Left lobe of liver (tissue), 2 donors: Measurements from ENCODE around the gene FAM53B. TPM values are rescaled to one million over a fixed set of nuclear protein-coding genes. Genes with fewer than 3 reads are reported as not detected.

Source experiments
- ATAC-seq: fragments of 200-7000 bp; cut with Tn5 transposase; one replicate; pipeline ENCODE4 v1.9.1; 2020; ENCODE audit warnings: mild to moderate bottlenecking, moderate library complexity
- DNase-seq: peaks from one replicate; pipeline ENCODE4 v3.0.0-alpha.2; 2020; ENCODE audit warnings: low spot score
- total RNA-seq: library from RNA; stranded (reverse); gene quantifications from one replicate; pipeline ENCODE4 v1.2.1, GENCODE V29; 2021
- donor health status: DM: no; HTN: no; CAD: no; lungs with moderate emphysema.
- donor health status: DM: no; HTN: yes; CAD: no.

FAM53B gene
- total RNA-seq, 1 donor from 2014 or later, result 5.7 TPM

DNA sequence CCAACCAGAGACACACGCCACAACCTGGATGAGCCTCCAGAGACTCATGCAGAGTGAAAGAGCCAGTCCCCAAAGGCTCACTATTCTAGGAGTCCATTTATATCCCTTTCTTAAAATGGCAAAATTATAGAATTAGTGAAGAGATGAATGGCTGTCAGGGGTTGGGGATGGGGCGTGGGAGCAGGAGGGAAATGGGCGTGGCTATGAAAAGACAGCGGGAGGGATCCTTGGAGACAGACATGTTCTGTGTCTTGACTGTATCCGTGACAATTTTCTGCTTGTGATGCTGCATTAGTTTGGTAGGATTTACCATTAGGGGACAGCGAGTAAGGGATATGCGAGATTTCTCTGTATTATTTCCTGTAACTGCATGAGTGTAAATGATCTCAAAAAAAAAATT, 33.0 kb downstream of the FAM53B start:
- ATAC-seq (no peak), DNase-seq (no peak)

DNA sequence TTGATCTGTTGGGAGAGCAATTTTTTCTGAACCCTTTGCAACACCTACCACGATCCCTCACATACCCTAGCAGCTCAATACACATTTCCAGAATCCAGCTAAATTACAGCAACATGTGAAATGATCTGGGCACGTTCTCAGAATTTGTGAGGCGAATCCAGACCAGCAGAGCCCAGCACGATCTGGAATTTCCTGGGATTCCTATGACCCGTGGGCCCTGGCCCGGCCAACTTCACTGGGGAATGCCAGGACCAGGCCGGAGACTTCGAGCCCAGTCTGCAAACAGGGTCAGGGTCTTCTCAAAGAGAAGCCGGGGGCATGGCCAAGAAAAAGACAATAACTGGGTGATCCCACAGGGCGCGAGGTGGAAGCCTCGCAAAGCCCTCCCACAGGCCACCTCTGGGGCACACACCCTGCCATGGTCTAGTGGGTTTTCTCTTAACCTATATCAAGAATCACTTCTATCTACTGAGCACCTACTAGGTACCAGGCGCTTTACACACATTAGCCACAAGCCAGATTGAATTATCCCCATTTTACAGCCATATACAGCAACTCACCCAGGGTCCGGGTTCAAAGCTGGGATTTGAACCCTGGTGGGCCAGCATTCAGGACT, 33.8 kb downstream of the FAM53B start:
- DNase-seq, result no peak
- no peak for ATAC-seq

DNA sequence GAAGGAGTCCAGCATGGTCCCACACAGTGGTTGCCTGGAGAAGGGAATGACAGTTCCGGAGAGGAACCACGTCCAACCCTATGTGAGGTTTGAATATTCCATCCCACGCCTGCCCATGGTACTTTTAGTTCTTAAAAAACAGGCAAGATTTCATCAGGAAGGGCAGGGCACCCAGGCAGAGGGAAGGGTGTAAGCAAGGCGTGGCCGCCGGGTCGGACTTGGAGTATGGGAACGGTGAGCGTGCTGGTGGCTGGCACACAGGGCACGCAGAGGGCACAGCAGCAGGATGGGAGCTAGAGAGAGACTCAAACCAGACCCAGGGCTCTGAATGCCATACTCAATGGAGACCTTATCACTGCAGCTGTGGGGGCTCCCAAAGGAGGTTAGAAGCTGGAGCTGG, 34.3 kb downstream of the FAM53B start:
- DNase-seq, result no peak
- no peak for ATAC-seq

DNA sequence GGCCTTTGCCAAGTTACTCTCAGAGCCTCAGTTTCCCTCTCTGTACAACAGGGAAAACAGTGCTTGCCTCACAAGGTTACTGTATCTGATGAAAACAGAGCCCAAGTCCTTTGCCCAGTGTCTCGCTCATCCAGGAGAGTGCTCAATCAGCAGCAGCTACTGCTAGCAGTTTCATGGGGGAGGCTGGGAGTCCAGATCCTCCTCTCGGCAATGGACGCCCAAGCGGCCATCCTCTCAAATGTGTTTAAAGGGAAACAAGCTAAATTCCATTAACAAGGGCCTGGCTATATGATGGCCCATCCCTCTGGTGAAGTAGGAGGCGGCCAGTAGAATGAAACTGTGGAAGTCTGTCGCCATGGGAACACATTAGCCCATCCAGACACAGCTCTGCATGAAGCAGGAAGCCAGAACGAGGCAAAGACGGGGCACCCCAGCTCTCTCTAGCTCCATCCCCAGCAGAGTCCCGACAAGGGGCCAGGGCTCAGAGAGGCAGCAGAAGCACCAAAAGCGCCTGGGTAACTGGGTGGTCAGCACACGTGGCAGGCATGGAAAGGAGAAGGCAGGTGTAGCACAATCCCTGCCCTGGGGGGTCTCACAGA, 35.2 kb downstream of the FAM53B start:
- ATAC-seq (no peak), DNase-seq (no peak)

DNA sequence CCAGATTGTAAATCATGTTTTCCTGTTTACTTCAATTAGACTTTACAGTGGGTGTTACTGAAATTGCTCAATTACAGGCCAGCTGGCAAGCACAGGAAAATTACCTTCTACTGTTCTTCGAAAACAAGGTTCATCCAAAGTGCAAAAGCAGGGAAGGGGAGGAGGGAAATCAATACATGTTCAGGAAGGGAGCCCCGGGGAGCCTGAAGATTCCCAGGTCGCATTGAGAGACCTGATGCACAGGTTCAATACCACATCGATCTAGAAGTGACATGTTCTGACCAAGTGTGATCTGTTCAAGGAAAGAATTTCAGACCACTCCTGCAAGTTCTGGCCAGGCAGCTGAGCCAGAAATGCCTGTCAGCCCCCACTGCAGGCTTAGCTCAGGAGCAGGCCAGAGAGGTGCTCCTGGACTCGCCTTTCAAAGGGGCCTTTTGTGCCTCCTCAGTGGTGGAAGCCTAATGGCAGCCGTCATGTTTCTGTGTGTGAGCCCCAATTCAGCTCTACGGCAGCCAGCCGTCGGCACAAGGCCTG, 35.9 kb downstream of the FAM53B start:
- no peak for DNase-seq
- peak; percentile 67 for ATAC-seq

DNA sequence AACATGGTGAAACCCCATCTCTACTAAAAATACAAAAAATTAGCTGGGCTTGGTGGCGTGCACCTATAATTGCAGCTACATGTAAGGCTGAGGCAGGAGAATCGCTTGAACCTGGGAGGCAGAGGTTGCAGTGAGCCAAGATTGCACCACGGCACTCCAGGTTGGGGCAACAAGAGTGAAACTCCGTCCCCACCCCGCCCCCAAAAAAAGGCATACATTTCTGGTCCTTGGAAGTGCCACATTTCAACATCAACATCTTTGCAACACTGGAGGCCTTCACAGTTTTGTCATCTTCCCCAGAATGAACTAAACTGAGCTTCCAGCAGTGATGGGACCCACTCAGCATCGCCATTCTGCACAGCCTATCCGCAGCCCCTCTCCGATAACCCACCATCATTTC, 36.6 kb downstream of the FAM53B start:
- DNase-seq (no peak), ATAC-seq (no peak)

DNA sequence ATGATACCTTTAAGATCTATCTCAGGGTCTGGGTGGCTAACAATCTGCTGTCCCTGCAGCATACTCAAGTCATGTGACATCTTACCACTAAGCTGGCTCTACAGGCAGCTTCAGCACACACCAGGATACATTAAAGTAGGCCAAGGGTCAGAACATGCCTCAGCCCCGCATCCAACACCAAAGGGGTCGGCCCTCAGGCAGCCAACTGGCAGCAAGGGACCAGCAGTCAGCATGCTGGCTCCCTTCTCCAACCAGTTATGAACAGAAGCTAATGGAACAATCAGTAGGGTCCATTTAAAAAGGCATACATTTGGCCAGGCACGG, 37.1 kb downstream of the FAM53B start:
- DNase-seq, result no peak

DNA sequence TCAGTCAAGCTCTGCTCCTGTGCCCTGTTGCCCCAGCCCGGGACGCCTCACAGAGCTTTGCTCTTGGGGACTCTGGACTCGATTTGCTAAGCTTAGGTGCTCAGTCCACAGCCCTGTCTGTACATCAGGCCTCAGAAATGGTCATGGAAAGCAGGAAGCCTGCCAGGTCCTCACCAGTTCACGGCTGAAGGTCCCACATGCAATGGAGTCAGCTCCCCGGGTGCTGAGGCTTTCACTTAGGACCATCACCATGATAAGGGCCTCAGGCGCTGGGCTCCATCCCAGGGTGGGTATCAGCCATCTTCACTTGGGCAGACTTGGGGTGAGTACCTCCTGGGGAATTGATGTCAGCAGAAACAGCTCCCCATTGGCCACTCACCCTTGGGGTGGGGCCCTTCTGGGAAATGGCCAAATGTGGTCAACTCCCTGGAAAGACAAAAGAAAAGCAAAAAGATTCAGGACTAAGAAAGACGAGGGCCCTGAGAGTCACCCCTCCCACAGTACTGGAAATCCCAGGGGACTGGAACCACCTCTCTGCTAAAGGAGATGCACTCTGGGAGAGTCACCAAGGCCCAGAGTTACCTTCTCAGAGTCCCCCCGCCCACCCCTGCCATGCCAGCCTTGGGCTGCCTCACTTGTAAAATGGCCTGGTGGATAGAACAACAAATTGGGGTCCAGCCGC, 37.6 kb downstream of the FAM53B start:
- DNase-seq (no peak), ATAC-seq (peak; percentile 19)

More for the DNA sequence above, 37.1 kb downstream of the FAM53B start:
- no peak for ATAC-seq

DNA sequence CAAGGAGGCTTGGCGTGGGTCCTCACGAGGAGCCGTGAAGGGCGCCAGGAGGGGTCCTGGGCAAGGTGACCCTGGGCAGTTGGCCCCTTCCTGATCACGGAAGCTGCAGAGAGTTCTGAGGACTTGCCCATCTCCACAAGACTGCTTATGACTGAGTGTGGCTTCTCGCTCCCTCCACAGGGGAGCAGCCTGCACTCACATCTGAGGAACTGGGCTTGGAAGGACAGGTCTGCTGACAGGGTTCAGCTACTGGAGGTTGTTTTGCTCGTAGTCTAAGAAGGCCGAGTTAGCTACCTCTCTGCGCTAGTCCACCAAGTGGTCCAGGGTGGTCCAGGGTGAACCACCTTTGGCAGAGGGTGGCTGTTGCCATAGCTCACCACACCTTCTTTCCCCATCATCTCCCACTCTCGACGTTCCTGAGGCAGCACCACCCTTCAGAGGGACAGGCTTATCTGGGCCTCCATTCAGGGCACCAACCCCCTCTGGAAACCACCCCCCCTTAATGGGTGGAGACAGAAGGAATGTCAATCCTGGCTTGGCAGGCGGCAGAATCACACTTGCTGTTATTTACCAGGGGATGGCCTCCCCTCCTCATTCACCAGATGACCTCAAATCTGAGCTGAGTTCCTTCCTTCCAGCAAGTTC, 38.2 kb downstream of the FAM53B start:
- ATAC-seq, result no peak
- no peak for DNase-seq

DNA sequence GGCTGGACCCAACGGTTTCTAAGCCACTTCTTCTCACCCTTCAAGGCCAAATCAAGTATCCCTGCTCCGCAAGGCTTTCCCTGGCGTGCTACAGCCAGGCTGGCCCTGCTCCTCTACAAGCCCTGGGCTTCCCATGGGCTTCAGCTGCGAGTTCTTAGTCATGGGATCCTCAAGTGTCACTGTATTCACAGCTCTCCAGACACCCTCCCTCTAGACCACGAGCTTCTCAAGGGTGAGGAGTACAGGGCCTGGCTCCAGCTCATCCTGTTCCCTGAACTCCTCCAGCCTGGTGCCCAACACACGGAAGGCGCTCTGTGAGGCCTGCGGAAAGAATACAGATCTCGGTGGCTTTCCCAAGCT, 38.8 kb downstream of the FAM53B start:
- ATAC-seq (no peak), DNase-seq (no peak)

DNA sequence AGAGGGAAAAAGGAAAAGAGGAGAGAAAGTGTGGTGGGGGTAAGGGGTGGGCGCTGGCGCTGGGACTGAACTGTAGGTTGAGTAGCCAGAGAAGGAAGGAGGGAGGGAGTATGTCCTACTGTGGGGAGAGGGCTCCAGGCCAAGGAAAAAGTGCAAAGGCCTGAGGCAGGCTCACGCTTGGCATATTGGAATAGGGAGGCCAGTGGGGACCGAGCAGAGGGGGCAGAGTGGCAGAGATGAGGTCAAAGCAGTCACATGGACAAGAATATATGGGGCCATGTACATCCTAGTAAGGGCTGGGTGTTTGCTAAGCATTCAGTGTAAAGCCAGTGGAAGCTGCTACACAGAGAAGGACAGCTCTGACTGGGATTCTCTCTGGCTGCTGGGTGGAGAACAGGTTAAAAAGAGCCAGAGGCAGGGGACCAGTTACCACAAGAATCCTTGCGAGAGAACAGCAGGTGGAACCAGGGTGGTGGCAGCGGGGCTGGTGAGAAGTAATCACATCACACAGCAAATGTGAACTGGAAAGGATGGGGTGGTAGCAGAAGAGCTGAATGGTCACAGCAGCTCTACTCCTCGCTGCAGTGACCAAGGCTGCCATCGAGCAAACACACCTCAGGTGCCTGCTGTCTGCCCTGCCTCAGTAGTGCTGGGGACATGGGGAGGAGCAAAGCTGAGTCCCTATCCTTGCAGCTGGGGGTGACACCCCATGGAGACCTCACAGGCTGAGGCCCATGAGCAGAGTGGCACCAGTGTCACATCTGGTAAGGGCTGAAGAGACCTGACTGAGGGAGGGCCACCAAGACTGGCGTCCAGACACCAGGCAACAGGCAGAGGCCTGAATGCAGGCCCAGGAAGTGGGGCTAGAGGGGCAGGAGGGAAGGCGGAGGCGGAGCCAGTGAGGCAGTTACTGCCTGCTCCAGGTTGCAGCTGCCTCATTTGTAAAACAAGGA, 39.5 kb downstream of the FAM53B start:
- no peak for DNase-seq
- ATAC-seq, result no peak

DNA sequence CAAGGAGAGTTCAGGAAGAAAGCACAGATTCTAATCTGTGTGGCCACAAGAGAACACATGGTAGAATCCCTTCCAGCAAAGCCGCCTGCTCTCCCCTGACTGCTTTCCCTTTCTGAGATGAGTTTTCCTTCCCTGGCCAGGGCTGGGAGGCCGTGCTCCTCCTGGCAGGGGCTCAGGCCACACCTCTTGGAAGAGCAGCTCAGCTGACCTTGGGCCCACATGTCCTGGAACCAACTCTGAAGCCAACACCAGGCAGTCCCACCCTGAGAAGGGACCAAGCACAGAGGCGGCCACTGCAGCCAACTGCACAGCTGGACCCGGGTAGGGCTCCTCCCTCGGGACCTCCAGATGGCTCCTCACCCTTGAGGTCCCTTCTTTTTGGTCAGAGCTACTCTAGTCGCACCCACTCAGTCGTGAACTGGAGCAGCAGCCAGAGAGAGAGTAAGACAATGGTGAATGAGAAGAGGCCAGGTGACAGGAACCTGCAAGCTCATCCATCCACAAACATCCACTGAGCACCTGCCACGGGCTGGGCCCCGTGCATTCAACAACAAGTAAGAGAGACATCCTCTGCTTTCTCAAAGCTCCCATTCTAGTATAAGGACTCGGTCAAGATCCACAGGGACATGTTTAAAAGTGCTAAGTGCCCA, 40.3 kb downstream of the FAM53B start:
- DNase-seq (peak; percentile 63), ATAC-seq (peak; percentile 30)

DNA sequence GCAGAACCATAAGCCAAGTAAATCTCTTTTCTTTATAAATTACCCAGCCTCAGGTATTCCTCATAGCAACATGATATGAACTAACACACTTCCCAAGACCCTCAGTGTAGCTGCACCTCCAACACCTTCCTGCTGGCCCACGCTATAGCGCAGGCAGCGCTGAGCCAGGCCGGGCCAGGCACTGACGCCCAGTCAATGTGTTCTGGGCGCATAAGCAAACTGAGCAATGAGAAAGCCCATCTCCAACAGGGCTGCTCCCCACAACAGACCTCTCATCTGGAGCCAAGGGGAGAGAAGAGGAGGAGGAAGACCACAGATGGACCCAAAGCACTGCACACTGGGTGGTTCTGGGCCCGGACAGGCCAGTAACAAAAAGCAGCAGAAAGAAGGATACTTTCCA, 40.8 kb downstream of the FAM53B start:
- ATAC-seq, result no peak
- no peak for DNase-seq

DNA sequence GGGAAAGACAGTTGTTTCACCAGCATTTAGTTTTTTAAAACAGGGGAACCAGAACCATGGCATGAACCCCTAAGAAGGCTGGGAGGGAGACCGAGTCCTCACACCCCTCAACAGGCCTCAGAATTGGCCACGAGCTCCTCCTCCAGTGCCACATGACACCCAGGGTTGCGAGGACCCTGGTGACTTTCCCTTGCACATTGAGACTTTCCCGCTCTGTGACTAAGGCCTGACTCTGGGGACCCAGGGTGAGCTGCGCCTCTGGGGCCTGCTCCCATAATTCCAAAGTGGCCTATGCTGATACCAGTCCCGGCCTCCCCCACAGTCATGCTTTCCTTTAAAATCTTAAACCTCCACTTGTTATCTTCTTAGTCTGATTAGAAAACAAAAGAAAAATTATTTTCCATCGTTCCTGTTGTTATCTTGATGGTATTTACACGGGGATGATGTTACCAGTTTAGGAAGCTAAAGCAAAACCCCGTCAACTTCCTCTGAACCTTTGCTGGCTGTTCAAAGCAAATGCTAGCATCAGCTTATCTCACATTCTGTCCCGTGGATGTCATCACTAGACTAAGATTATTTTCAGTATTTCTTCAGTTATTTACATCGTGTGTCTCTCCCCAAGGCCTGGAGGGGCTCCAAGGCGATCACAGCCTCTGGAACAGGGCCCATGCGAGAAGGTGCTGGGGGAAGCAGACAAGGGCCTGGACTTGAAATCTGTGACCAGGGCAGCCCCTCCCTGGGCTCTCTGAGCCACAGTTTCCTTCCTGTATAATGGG, 42.1 kb downstream of the FAM53B start:
- ATAC-seq, result peak; percentile 1

DNA sequence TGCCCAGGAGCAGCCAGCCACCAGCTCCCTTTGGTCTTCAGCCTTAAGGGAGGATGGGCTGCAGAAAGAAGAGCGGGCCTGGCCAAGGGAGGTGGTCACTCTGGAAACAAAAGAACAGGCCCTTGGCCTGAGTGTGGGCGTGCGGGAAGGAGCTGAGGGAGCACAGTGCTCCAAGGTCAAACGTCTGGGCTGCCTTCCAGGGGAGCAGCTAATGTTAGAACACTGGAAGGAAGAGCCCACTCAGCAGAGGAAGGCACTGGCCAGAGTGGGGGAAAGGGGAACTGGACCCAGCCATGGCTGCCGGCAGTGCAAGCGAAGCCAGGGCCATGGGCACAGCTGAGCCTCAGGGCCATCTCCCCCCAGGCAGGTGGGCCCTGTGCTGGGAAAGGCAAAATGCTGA, 42.7 kb downstream of the FAM53B start:
- ATAC-seq, result peak; percentile 56
- DNase-seq, result peak; percentile 77

More for the DNA sequence above, 42.1 kb downstream of the FAM53B start:
- DNase-seq, result no peak

DNA sequence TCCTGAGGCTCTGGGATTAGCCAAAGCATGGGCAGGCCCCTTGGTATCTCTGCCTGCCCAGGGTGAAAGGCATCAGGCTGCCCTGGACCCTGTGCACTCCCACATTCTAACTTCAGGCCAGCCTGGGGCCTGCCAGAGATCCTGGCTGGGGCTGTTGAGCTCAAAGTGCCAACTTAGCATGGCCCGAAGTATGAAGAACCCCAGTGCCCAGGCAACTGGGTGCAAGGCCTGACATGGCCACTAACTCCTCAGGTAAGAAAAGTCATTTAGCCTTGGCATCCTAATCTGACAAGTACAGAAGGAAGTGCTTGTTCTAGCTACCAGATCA, 43.2 kb downstream of the FAM53B start:
- peak; percentile 43 for ATAC-seq
- DNase-seq, result no peak

DNA sequence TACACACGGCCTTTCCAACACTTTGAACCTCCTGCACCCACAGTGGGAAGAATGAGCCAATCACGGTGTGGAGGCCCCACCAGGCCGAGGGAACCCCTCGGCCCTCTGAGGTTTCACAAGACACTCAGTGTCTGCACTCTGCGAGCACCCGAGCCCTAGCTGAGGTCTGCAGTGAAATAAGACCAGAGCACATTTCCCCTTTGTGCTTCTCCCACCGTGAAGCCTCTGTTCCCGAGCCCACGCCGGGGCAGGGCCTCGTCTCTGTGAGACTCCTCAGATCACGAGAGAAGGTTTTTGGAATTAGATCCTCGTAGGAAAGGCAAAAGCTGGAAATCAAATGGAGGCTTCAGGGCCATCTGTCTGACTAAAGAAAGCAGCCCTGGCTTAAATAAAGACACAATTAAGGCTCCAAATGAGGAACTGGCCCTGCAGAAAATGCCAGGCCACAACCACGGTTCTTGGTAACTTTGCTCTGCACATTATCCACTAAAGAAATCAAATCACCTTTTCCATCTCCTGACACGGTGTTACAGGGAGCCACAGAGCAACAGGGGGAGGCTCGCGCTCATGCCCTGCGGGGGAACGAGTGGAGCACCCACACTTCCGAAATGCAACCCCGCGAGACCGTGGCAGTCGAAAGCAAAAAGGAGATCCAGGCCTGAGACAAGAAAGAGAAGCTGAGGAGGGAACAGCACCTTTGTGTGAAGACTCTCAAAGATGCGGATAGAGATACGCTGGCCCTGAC, 43.7 kb downstream of the FAM53B start:
- DNase-seq (no peak), ATAC-seq (peak; percentile 40)

DNA sequence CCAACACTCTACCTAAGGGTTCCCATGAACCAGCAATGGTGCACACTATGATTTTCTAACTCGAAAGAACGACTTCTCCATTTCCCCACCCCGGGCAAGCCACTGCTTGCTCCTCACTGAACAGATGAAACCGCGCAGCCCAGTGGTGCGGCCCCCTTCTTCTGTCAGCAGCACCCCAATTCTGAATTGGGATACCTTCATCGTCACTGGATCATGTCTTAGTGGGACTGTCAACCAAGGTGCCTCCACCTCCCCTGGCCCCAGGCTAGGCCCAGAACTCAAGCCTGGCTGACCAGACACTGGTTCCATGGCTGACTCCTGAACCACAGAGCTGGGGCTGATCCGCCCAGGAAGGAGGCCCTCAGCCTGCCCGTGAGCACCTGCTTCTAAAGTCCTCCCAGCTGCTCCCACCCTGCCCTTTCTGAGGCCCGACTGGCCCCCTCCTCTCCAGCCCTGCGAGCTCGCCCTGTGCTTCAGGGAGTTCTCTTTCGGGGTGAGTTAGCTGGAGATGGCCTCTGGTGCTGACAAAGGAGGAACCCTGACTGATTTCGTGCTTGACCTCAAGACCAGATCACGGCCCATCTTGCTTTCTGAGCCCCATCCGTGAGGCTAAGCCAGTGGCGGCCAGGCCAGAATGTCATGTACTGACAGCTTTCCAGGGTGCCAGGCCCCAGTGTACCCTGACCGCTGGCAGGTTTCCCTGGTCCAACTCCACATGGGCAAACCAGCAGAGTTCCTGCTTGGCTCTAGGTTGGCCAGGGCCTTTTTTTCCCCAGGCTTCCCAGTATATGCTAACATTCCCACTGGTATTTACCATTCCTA, 44.5 kb downstream of the FAM53B start:
- DNase-seq (peak; percentile 92), ATAC-seq (peak; percentile 83)
